ENCODE data around the gene SLC22A4. TPM values are rescaled to one million over a fixed set of nuclear protein-coding genes. Genes with fewer than 3 reads are reported as not detected.

SLC22A4 gene
- total and polyA plus RNA-seq, 2 of the 8 experiments (the other 6 are each of a cell fraction or from before 2014, with no cell fraction given), result 0.45 to 0.60 TPM

- TF ChIP-seq EGR1 (IDR thresholded peaks at IDR 0.05; ENCODE audit: borderline replicate concordance, low read depth, low read length), result peak; percentile 84; the same call in 1 of the 2 replicates
- TF ChIP-seq SP2 (IDR thresholded peaks at IDR 0.05; ENCODE audit: low read length), result no peak
- TF ChIP-seq RBBP5 (IDR thresholded peaks at IDR 0.05; ENCODE audit: borderline replicate concordance, low read depth, low read length), result peak; percentile 85; the same call in 1 of the 2 replicates
- TF ChIP-seq SAP30 (IDR thresholded peaks at IDR 0.05; ENCODE audit: insufficient read depth, insufficient replicate concordance, low read length), result no peak
- TF ChIP-seq GTF2F1 (IDR thresholded peaks at IDR 0.05; ENCODE audit: borderline replicate concordance, low read depth, low read length), result no peak
- TF ChIP-seq, protein P1, sequence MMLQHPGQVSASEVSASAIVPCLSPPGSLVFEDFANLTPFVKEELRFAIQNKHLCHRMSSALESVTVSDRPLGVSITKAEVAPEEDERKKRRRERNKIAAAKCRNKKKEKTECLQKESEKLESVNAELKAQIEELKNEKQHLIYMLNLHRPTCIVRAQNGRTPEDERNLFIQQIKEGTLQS (IDR thresholded peaks at IDR 0.05; ENCODE audit: insufficient read depth, low read depth, low read length), result no peak
- TF ChIP-seq ASH2L (IDR thresholded peaks at IDR 0.05; ENCODE audit: low read length), result peak; percentile 54
- TF ChIP-seq TAF7 (optimal IDR thresholded peaks at IDR 0.05; ENCODE audit: borderline replicate concordance, low read depth, low read length), result no peak
- peak in 1 of 2 experiments; percentile 56; a peak in 1 of 3 replicates for TF ChIP-seq EP300 (IDR thresholded peaks at IDR 0.05; ENCODE audit: borderline replicate concordance in 1 of 2, low read depth in 2 of 2, low read length in 2 of 2)
- TF ChIP-seq EZH2 (IDR thresholded peaks at IDR 0.05; ENCODE audit: low read depth, low read length, severe bottlenecking), result no peak
- 0 out of 2 replicates have a peak, but pooled peaks have one; percentile 76 for TF ChIP-seq E2F6 (IDR thresholded peaks at IDR 0.05)
- peak; percentile 31 for TF ChIP-seq NRF1 (IDR thresholded peaks at IDR 0.05; ENCODE audit: low read depth, low read length)
- peak in 1 of 2 experiments; percentile 81; a peak in 2 of 3 replicates for TF ChIP-seq POLR2A (IDR thresholded peaks at IDR 0.05; ENCODE audit: control extremely low read depth in 1 of 2, low read depth in 2 of 2, low read length in 2 of 2)
- TF ChIP-seq TAF1 (IDR thresholded peaks at IDR 0.05; ENCODE audit: low read depth, low read length), result peak; percentile 83
- TF ChIP-seq KDM1A (IDR thresholded peaks at IDR 0.05; ENCODE audit: borderline replicate concordance, low read length), result no peak
- TF ChIP-seq CHD2 (IDR thresholded peaks at IDR 0.05; ENCODE audit: low read length), result no peak
- TF ChIP-seq YY1 (IDR thresholded peaks at IDR 0.05; ENCODE audit: low read depth, low read length), result peak; percentile 82
- TF ChIP-seq CTBP2 (IDR thresholded peaks at IDR 0.05; ENCODE audit: borderline replicate concordance, insufficient read depth, insufficient read length, low read length), result peak; percentile 18
- no peak for TF ChIP-seq SIRT6 (IDR thresholded peaks at IDR 0.05; ENCODE audit: low read length)
- no peak for TF ChIP-seq JUN (IDR thresholded peaks at IDR 0.05; ENCODE audit: low read depth, low read length)
- TF ChIP-seq CHD1 (IDR thresholded peaks at IDR 0.05; ENCODE audit: low read depth, low read length), result no peak
- TF ChIP-seq CBX8 (IDR thresholded peaks at IDR 0.05; ENCODE audit: borderline replicate concordance, low read depth, low read length), result no peak
Observed at GRCh38 chr5:132293066-132293991, 865 bp upstream of the SLC22A4 start (continued).

Measured in H1 (cell line).